SKM-1 treated with dmso at 0.1 percent for 144 hours (cell line): ENCODE results near the gene IKBIP.
"Not testable (repeated sequence)": the region's sequence is repeated elsewhere in the genome, so short reads cannot be mapped to it uniquely, and the experiment has no call there.

ENCODE experiments used
- DNase-seq: peaks from one replicate; lab custom pipeline; 2025; ENCODE audit not compliant: unreplicated experiment; lab: John Stamatoyannopoulos, UW

IKBIP gene, protein sequence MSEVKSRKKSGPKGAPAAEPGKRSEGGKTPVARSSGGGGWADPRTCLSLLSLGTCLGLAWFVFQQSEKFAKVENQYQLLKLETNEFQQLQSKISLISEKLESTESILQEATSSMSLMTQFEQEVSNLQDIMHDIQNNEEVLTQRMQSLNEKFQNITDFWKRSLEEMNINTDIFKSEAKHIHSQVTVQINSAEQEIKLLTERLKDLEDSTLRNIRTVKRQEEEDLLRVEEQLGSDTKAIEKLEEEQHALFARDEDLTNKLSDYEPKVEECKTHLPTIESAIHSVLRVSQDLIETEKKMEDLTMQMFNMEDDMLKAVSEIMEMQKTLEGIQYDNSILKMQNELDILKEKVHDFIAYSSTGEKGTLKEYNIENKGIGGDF

GRCh38 chr12:98644712-98645571 lies at the start of gene IKBIP, which contains the start of gene APAF1:
Gene IKBIP, minus strand, starts transcription at chr12:98644788. Its CDS starts 87 bp downstream, at chr12:98644701.
Gene APAF1, plus strand, starts transcription at chr12:98645290. Its CDS starts 3,070 bp downstream, at chr12:98648360.
- DNase-seq = peak; percentile 73

- DNase-seq = no peak
Observed at GRCh38 chr12:98691351-98691750, 46.8 kb upstream of the IKBIP start.

DNA sequence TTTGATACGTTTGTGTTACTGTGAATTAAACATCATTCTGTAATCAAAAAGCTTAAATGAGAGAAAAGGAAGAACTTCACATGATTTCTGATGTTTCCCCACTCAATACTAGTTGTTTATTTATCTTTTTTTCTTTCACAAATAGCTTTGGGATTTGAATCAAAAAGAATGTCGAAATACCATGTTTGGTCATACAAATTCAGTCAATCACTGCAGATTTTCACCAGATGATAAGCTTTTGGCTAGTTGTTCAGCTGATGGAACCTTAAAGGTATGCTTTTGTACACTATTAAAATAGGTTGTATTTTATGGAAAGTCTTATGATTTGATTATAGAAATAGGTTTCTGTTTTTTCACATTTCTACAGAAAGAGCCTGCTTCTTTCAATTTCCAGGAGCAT lies 42.0 kb upstream of the IKBIP start:
- DNase-seq = no peak

GRCh38 chr12:98684199-98684598 lies 39.6 kb upstream of the IKBIP start:
- DNase-seq = no peak

DNA sequence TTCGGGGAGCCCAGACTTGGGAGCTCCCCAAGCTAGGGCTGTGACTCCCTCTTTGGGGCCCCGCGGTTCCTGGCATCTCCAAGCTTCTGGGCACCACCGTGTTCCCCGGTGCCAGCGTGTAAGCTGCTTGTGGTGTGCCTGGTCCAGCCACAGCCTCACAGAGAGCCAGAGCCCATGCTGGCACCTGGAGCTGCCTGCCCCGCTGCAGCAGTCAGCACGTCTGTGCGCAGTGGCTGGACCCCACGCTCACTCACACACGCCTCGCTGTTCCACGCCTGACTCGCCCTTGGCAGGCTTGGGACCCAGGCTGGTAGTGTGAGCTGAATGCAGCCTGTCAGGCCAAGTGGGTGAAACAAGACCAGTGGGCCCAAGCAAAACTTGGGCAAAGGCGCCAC lies 35.0 kb upstream of the IKBIP start:
- DNase-seq = no peak

GRCh38 chr12:98678946-98679610 lies 34.5 kb upstream of the IKBIP start:
- DNase-seq = no peak

GRCh38 chr12:98678236-98678945 lies 33.8 kb upstream of the IKBIP start:
- DNase-seq = no peak

DNA sequence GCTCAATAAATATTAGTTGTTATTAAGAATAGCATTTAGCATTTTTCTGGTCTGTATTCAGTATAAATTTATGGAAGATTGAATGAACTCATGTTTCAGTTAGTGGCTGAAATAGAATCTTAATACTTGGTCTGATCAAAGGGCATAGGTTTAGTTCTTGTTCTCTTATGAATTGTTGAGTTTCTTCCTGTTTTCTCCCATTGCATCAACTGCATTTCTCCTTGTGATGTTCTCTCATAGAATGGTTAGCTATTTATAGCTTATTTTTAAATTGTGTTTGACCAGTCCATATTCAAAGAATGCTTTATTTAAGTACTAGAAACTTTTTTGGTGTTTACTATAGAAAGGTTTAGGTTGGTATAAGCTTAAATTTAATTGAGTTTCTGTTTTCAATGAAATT lies 30.3 kb upstream of the IKBIP start:
- no peak for DNase-seq

DNA sequence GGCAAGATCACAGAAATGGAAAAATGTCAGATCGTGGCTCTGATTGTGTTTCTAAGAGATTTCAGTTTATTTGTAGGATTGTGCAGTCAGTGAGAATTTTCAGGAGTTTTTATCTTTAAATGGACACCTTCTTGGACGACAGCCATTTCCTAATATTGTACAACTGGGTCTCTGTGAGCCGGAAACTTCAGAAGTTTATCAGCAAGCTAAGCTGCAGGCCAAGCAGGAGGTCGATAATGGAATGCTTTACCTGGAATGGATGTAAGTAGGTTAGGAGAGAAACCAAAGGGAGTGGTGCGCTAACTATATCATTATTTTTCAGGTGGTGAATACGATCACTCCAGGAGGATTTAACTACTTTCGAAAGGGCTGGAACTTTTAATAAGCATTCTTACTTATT lies 26.9 kb upstream of the IKBIP start:
- DNase-seq = no peak

DNA sequence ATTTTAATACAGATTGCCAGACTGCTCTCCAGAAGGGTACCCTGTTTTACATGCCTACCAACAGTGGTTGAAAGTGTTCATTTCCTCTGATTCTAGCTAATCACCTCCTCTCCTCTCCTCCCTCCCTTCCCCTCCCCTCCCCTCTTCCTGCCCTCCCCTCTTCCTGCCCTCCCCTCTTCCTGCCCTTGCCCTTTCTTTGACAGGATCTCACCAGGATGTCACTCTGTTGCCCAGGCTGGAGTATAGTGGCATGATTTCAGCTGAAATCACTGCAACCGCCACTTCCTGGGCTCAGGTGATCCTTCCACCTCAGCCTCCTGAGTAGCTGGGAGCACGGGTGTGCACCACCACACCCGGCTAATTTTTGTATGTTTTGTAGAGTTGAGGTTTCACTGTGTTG lies 25.2 kb upstream of the IKBIP start:
- no peak for DNase-seq

GRCh38 chr12:98660521-98660920 lies 15.9 kb upstream of the IKBIP start:
- DNase-seq = no peak

DNA sequence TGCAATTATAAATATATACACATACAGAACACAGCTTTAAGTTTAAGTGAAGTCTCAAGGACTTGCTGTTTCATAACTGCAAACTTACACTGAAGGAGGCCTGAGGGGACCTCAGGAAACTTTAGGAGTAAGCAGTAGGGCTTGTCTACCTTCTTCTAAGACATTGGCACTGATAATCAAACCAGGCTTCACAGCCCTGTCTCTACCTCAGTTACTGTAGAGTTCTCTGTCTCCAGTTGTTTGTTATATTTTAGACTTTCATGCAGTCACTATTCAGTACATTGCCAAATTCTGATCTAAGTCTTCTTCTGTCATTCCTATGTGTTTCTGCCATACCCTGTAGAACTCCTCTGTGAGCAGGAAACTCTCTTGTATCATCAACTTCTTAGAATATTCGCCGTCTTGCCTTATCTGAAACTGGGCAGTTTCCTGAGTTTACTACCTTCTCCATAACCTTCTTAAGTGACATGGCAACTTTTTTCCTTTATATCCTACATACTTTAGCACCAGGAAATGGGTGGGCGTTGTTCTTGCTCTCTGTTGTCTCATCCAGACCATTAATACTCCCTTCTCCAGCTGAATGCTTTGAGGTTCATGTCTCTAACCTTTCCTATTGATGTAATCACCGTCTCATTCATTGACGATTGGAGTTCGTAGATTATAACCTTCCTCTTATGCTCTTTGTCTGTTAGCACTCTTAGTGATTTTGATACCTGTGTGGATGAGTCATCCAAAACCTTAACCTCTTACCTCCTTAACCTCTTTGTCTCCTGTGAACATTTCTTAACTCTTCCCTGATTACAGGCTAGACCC lies 11.9 kb upstream of the IKBIP start:
- no peak for DNase-seq

GRCh38 chr12:98653866-98654493 lies 9.4 kb upstream of the IKBIP start:
- peak; percentile 25 for DNase-seq

DNA sequence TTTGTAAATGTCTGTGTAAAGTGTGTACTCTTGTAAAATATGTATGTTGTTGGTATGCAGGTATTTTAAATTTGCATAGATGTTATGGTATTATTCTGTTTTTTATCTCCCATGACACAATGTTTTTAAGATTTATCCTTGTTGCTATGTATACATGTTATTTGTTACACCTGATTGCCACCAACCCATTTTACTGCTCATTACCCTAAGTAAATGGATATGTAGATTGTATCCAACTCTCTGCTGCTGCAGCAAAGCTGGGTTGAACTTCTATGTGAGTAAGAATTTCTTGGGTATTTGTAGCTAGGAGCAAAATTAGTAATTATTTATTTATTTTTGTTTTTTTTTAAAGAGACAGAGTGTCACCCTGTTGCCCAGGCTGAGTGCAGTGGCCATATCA lies 6.7 kb upstream of the IKBIP start:
- no peak for DNase-seq

- DNase-seq = no peak
Observed at GRCh38 chr12:98646294-98647090, 1.9 kb upstream of the IKBIP start.

DNA sequence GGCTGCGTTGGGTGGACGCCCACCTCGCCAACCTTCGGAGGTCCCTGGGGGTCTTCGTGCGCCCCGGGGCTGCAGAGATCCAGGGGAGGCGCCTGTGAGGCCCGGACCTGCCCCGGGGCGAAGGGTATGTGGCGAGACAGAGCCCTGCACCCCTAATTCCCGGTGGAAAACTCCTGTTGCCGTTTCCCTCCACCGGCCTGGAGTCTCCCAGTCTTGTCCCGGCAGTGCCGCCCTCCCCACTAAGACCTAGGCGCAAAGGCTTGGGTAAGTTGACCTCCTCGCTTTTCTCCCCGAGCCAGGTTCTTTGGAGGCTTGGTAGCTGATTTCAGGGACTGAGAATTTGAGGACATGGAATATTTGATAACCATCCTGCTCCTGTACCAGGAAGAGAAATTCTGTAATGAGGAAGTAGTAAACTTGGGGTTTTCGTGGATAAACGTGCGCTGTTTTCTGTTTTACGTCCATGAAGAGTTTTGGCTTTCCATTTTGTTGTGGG lies 1.0 kb upstream of the IKBIP start:
- no peak for DNase-seq

DNA sequence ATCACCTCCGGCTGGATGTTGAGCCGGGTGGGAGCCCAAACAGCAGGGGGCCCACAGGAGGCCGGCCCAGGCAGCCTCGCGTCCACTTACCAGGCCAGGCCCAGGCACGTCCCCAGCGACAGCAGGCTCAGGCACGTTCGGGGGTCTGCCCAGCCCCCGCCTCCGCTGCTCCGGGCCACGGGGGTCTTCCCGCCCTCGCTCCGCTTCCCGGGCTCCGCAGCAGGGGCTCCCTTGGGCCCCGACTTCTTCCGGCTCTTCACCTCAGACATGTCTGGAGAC lies 216 bp downstream of the IKBIP start:
- DNase-seq = no peak

GRCh38 chr12:98642801-98643200 lies 1.8 kb downstream of the IKBIP start:
- not testable (repeated sequence) for DNase-seq

GRCh38 chr12:98639491-98639890 lies 5.1 kb downstream of the IKBIP start:
- no peak for DNase-seq
